K562 (cell line): Measurements from ENCODE around the gene GGT6. TPM values are rescaled to one million over a fixed set of nuclear protein-coding genes. Genes with fewer than 3 reads are reported as not detected.

ENCODE experiments used
- CBX1 ChIP-seq: sonication (generic); IDR thresholded peaks from 2 replicates; pipeline ENCODE4 v1.6.1; 2016; ENCODE audit warnings: antibody characterized with exemption, low read depth, mild to moderate bottlenecking
- COPS2 ChIP-seq: fragments of 450-650 bp; conservative IDR thresholded peaks from 2 replicates; pipeline ENCODE4 v1.6.1; 2016; ENCODE audit warnings: mild to moderate bottlenecking, moderate library complexity
- CREM ChIP-seq: IDR thresholded peaks from 2 replicates; pipeline ENCODE4 v1.6.1; 2014; ENCODE audit warnings: antibody characterized with exemption, low read depth
- FOXJ2 ChIP-seq: fragments of 200-800 bp; sonication (Bioruptor generic); IDR thresholded peaks from 2 replicates; pipeline ENCODE4 v1.6.1; 2016; ENCODE audit warnings: missing genetic modification characterization, missing compliant biosample characterization
- HMG20B ChIP-seq: fragments of 250-450 bp; sonication (Bioruptor Pico); IDR thresholded peaks from 2 replicates; pipeline ENCODE4 v1.5.0; 2021; ENCODE audit warnings: mild to moderate bottlenecking
- IRF2 ChIP-seq: sonication (generic); formaldehyde crosslinking; IDR thresholded peaks from 2 replicates; pipeline ENCODE4 v1.8.1; 2022; ENCODE audit warnings: mild to moderate bottlenecking, missing genetic modification reagents
- MTA2 ChIP-seq: fragments of 450-650 bp; IDR thresholded peaks from 2 replicates; pipeline ENCODE4 v1.6.1; 2016; ENCODE audit warnings: low read depth
- MXI1 ChIP-seq: IDR thresholded peaks from 2 replicates; pipeline ENCODE4 v1.6.1; 2011; ENCODE audit warnings: low read depth, mild to moderate bottlenecking, improper control_type of control experiment, low read length
- NFE2 ChIP-seq: IDR thresholded peaks from 2 replicates; pipeline ENCODE4 v1.6.1; 2014; ENCODE audit warnings: antibody characterized with exemption, low read depth
- POLR2AphosphoS2 ChIP-seq: IDR thresholded peaks from 2 replicates; pipeline ENCODE4 v1.6.1; 2012; ENCODE audit warnings: low read length, improper control_type of control experiment
- PREB ChIP-seq: sonication (generic); formaldehyde crosslinking; IDR thresholded peaks from 2 replicates; pipeline ENCODE4 v1.8.1; 2023; ENCODE audit warnings: mild to moderate bottlenecking, missing genetic modification reagents
- RBM14 ChIP-seq: fragments of 200-400 bp; formaldehyde crosslinking; IDR thresholded peaks from 2 replicates; pipeline ENCODE4 v1.6.1; 2018; ENCODE audit warnings: low read depth, mild to moderate bottlenecking, low read length, moderate library complexity, borderline replicate concordance; ENCODE audit not compliant: insufficient read depth
- RCOR1 ChIP-seq, 2 experiments: IDR thresholded peaks; 2 replicates each; pipeline ENCODE4 v1.6.1; 2012; ENCODE audit warnings: low read depth in 2 of 2, low read length in 2 of 2, borderline replicate concordance in 1 of 2, improper control_type of control experiment in 1 of 2
- SMARCA5 ChIP-seq: fragments of 450-650 bp; IDR thresholded peaks from 2 replicates; pipeline ENCODE4 v1.6.1; 2016
- TCFL5 ChIP-seq: fragments of 250-450 bp; sonication (Bioruptor Pico); conservative IDR thresholded peaks from 2 replicates; pipeline ENCODE4 v1.6.1; 2021; ENCODE audit warnings: mild to moderate bottlenecking, moderate library complexity, matching md5 sums
- TEAD4 ChIP-seq, 2 experiments: sonication (generic) in 1 of 2; formaldehyde crosslinking in 1 of 2; IDR thresholded peaks; 2 replicates each; pipeline versions ENCODE4 v1.6.1 to v1.8.0; 2012 to 2022; ENCODE audit warnings: borderline replicate concordance in 1 of 2, inconsistent platforms in 1 of 2, low read length in 1 of 2, mild to moderate bottlenecking in 1 of 2, missing genetic modification reagents in 1 of 2
- ZNF143 ChIP-seq: sonication (generic); formaldehyde crosslinking; IDR thresholded peaks from 2 replicates; pipeline ENCODE4 v1.9.0; 2022; ENCODE audit warnings: mild to moderate bottlenecking, missing genetic modification reagents
- ZNF24 ChIP-seq: fragments of 450-650 bp; IDR thresholded peaks from 2 replicates; pipeline ENCODE4 v1.6.1; 2016
- ZNF277 ChIP-seq: fragments of 250-450 bp; sonication (Bioruptor Pico); IDR thresholded peaks from 2 replicates; pipeline ENCODE4 v1.8.0; 2022; ENCODE audit warnings: inconsistent platforms, mild to moderate bottlenecking, moderate library complexity, borderline replicate concordance
- polyA plus RNA-seq, 8 experiments: library from polyadenylated mRNA; depleted of rRNA in 4 of 8; stranded (reverse) in 5 of 8; unstranded in 3 of 8; fragments of >200 nt; fragmentation: Nextera tagmentation in 2 of 8; fragmentation: Illumina TruSeq in 1 of 8; extraction: Ambion mirVana in 2 of 8; extraction: Trizol in 1 of 8; gene quantifications; 2 replicates each; pipeline versions ENCODE4 v1.2.1 to v1.2.3, GENCODE V29; 2011 to 2014; ENCODE audit warnings: inconsistent platforms in 1 of 8, missing spikeins in 1 of 8
- total RNA-seq, 7 experiments: library from RNA; depleted of rRNA in 6 of 7; stranded (reverse); fragments of >200 nt in 6 of 7; fragmentation: Illumina TruSeq in 2 of 7; extraction: Trizol in 2 of 7; gene quantifications; 2 replicates each; pipeline versions ENCODE4 v1.2.1 to v1.2.3, GENCODE V29; 2011 to 2021; ENCODE audit warnings: low replicate concordance in 1 of 7
- TF ChIP-seq, protein P1 (sequence below): fragments of 250-450 bp; sonication (Bioruptor Pico); IDR thresholded peaks from 2 replicates; pipeline ENCODE4 v1.8.0; 2021; ENCODE audit warnings: mild to moderate bottlenecking, moderate library complexity
- TF ChIP-seq, protein P2 (sequence below), 2 experiments: fragments of 450-650 bp in 1 of 2; IDR thresholded peaks; 2 replicates each; pipeline ENCODE4 v1.6.1; 2011 to 2017; ENCODE audit warnings: low read depth in 2 of 2, antibody characterized with exemption in 1 of 2, borderline replicate concordance in 1 of 2, low read length in 1 of 2, mild to moderate bottlenecking in 1 of 2, mixed read lengths in 1 of 2; ENCODE audit not compliant: control insufficient read depth in 1 of 2

Gene GGT6
- total and polyA plus RNA-seq, 9 of the 15 experiments (the other 6 are each of a cell fraction or from before 2014, with no cell fraction given), result 0.09 TPM; not detected in 8

DNA sequence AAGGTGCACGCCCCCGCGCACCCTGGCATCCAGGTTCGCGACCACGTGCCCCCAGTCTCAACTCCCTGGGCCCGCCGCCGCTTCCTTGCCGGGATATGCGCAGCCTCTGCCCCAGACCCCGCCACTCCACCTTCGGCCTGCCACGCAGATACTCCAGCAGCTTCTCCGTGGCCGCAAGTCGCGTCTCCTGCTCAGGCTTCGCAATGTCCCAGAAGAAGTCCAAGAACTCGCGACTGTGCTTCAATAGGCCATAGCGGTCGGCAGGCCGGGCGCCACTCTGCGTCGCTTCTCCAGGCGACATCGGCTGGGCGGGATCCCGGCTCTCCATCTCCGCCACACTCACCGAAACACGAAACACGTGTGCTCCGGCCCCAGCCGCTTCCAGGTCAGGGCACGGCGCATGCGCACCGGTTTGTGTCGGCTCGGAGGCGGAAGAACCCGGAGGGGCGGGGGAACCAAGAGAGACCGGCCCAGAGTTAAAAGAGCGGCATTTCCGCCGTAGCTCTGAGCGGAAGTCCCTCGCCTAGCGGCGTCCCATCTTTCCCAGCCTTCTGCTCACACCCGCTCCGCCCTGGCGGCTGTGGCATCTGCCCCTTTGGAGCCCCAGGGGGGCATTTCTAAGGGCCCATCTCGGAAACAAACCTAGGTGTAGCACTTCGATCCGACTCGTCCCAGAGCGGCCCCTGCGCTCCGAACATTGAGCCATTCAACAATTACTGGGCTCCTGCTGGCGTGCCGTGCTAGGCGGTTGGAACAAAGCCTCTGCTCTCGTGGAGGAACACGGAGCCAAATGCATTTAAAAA is 5.2 kb downstream of the GGT6 start, which contains the start of gene MYBBP1A (continued):
- TF ChIP-seq, protein P1, sequence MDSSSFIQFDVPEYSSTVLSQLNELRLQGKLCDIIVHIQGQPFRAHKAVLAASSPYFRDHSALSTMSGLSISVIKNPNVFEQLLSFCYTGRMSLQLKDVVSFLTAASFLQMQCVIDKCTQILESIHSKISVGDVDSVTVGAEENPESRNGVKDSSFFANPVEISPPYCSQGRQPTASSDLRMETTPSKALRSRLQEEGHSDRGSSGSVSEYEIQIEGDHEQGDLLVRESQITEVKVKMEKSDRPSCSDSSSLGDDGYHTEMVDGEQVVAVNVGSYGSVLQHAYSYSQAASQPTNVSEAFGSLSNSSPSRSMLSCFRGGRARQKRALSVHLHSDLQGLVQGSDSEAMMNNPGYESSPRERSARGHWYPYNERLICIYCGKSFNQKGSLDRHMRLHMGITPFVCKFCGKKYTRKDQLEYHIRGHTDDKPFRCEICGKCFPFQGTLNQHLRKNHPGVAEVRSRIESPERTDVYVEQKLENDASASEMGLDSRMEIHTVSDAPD (CRISPR knock-in tag), result no peak
- TF ChIP-seq, protein P2, sequence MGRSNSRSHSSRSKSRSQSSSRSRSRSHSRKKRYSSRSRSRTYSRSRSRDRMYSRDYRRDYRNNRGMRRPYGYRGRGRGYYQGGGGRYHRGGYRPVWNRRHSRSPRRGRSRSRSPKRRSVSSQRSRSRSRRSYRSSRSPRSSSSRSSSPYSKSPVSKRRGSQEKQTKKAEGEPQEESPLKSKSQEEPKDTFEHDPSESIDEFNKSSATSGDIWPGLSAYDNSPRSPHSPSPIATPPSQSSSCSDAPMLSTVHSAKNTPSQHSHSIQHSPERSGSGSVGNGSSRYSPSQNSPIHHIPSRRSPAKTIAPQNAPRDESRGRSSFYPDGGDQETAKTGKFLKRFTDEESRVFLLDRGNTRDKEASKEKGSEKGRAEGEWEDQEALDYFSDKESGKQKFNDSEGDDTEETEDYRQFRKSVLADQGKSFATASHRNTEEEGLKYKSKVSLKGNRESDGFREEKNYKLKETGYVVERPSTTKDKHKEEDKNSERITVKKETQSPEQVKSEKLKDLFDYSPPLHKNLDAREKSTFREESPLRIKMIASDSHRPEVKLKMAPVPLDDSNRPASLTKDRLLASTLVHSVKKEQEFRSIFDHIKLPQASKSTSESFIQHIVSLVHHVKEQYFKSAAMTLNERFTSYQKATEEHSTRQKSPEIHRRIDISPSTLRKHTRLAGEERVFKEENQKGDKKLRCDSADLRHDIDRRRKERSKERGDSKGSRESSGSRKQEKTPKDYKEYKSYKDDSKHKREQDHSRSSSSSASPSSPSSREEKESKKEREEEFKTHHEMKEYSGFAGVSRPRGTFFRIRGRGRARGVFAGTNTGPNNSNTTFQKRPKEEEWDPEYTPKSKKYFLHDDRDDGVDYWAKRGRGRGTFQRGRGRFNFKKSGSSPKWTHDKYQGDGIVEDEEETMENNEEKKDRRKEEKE (IDR thresholded peaks at IDR 0.05; ENCODE audit: borderline replicate concordance in 1 of 2, control insufficient read depth in 1 of 2, low read depth in 2 of 2, low read length in 1 of 2), result no peak
- TF ChIP-seq ZNF143 (CRISPR knock-in tag), result no peak
- TF ChIP-seq POLR2AphosphoS2, result no peak
- no peak for TF ChIP-seq ZNF24
- TF ChIP-seq FOXJ2 (tag), result no peak
- no peak for TF ChIP-seq CREM
- TF ChIP-seq IRF2 (CRISPR knock-in tag), result no peak
- TF ChIP-seq HMG20B (CRISPR knock-in tag), result no peak
- TF ChIP-seq TEAD4 (IDR thresholded peaks at IDR 0.05; ENCODE audit: low read length), result no peak
- no peak for TF ChIP-seq TEAD4 (CRISPR knock-in tag; IDR thresholded peaks at IDR 0.05; ENCODE audit: borderline replicate concordance)
- 0 out of 2 replicates have a peak, but pooled peaks have one; percentile 46 for TF ChIP-seq PREB (CRISPR knock-in tag)
- no peak for TF ChIP-seq SMARCA5
- no peak for TF ChIP-seq MTA2
- TF ChIP-seq COPS2, result no peak
- TF ChIP-seq ZNF277 (CRISPR knock-in tag), result no peak
- TF ChIP-seq NFE2, result no peak
- TF ChIP-seq RCOR1 (IDR thresholded peaks at IDR 0.05; ENCODE audit: borderline replicate concordance in 1 of 2, low read depth in 2 of 2, low read length in 2 of 2), result peak in 1 of 2 experiments; percentile 19; a peak in 1 of 4 replicates
- no peak for TF ChIP-seq TCFL5 (CRISPR knock-in tag)
- no peak for TF ChIP-seq RBM14
- TF ChIP-seq MXI1, result peak; percentile 93
- TF ChIP-seq CBX1, result peak; percentile 42; the same call in 1 of the 2 replicates
